Measurements from ENCODE around the gene RND3.
A peak's percentile ranks its signal among the peaks of the same experiment; 100 is the strongest.

Gene RND3

DNA sequence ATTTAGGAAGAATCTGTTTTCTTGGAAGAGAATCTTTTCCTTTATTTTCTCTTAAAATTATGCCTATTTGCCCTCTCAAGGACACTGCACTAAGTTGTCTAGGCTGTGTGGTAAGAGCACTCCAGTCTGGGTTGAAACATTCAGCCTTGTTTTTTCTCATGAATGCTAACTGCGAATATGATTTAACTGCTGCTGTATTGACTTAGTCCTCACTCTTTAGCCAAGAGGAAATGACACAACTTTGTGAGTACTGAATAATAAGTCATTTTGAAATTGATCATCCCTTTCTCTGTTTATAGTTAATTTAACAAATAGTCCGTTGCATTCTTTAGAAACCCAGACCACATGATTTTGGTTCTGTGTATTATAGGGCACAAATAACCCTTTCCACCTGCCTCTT lies 4.5 kb upstream of the RND3 start:
- no peaks in the 10 kb centered on the region for H3K27me3 ChIP-seq (ENCODE audit: control insufficient read depth, insufficient read depth, low read length)
- no peaks in the 10 kb centered on the region for H3K36me3 ChIP-seq (ENCODE audit: control insufficient read depth, insufficient read depth, low read length)
- no peaks in the 10 kb centered on the region for H3K9me3 ChIP-seq (ENCODE audit: control insufficient read depth, insufficient read depth, low read depth, low read length)
- no peaks in the 10 kb centered on the region for H3K4me1 ChIP-seq (ENCODE audit: control insufficient read depth, insufficient read depth, low read length)
- no peak overlapping the region for H3K9ac ChIP-seq (ENCODE audit: low read length)
- no peak overlapping the region for H3K27ac ChIP-seq (ENCODE audit: low read depth, low read length)
- no peak overlapping the region for H3K4me3 ChIP-seq (ENCODE audit: low read depth, low read length)

- no peaks in the 10 kb centered on the region for H3K4me1 ChIP-seq (ENCODE audit: control insufficient read depth, insufficient read depth, low read length)
- H3K4me3 ChIP-seq (ENCODE audit: low read depth, low read length) = no peak overlapping the region
- H3K36me3 ChIP-seq (ENCODE audit: control insufficient read depth, insufficient read depth, low read length) = no peaks in the 10 kb centered on the region
- H3K27me3 ChIP-seq (ENCODE audit: control insufficient read depth, insufficient read depth, low read length) = no peaks in the 10 kb centered on the region
- no peak overlapping the region for H3K9ac ChIP-seq (ENCODE audit: low read length)
- H3K9me3 ChIP-seq (ENCODE audit: control insufficient read depth, insufficient read depth, low read depth, low read length) = no peaks in the 10 kb centered on the region
- H3K27ac ChIP-seq (ENCODE audit: low read depth, low read length) = no peak overlapping the region
Measured at GRCh38 chr2:150491430-150491829, 4.0 kb upstream of the RND3 start.

GRCh38 chr2:150490466-150490865 lies 3.0 kb upstream of the RND3 start:
- no peaks in the 10 kb centered on the region for H3K9me3 ChIP-seq (ENCODE audit: control insufficient read depth, insufficient read depth, low read depth, low read length)
- H3K27me3 ChIP-seq (ENCODE audit: control insufficient read depth, insufficient read depth, low read length) = no peaks in the 10 kb centered on the region
- no peaks in the 10 kb centered on the region for H3K4me1 ChIP-seq (ENCODE audit: control insufficient read depth, insufficient read depth, low read length)
- H3K9ac ChIP-seq (ENCODE audit: low read length) = no peak overlapping the region
- H3K27ac ChIP-seq (ENCODE audit: low read depth, low read length) = no peak overlapping the region
- 0 out of 2 replicates have a peak, but pooled peaks cover 2% of the 10 kb centered on the region for H3K36me3 ChIP-seq (ENCODE audit: control insufficient read depth, insufficient read depth, low read length)
- no peak overlapping the region for H3K4me3 ChIP-seq (ENCODE audit: low read depth, low read length)

DNA sequence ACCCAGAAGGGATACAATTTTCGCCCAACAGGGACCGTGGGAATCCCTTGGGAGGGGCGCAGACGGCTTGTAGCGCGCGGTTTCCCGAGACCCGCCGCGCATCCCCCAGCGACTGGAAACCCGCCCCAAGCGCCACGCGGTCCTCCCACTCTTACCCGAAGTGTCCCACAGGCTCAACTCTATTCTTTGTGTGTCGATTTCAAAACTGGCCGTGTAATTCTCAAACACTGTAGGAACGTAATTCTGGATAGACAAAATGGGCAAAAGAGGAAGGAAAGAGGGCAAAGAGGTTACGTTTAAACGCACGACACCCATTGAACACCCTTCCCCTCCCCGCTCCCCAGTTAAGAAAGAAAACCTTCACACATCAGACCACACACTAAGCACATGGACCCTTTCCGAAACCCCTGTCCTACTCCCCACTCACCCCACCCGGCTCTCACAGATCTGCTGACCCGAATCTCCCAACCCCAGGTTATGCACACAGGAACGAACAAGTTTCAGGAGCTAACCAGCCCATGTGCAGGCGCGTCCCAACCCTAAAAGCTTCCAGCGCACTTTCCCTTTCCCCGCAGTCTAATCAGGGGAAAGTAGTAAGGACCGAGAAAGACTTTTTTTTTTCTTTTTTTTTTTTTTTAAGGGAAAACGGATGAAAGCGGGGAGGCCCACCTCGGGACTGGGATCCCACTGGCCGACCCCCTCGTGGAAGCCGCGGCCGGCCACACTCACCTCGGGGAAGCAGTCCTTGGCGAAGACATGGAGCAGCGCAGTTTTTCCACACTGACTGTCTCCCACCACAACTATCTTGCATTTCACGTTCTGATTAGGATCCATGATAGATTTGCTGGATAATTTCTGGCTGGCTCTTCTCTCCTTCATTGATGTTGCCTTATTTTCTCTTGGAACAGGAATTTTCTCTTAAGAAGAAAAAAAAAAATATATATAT lies 655 bp downstream of the RND3 start:
- H3K36me3 ChIP-seq (ENCODE audit: control insufficient read depth, insufficient read depth, low read length) = peaks cover 31% of the 10 kb centered on the region
- H3K27me3 ChIP-seq (ENCODE audit: control insufficient read depth, insufficient read depth, low read length) = no peaks in the 10 kb centered on the region
- peak overlapping the region; percentile 94 for H3K4me3 ChIP-seq (ENCODE audit: low read depth, low read length)
- H3K9ac ChIP-seq (ENCODE audit: low read length) = peak overlapping the region; percentile 93
- H3K9me3 ChIP-seq (ENCODE audit: control insufficient read depth, insufficient read depth, low read depth, low read length) = no peaks in the 10 kb centered on the region
- H3K4me1 ChIP-seq (ENCODE audit: control insufficient read depth, insufficient read depth, low read length) = peaks cover 23% of the 10 kb centered on the region
- peak overlapping the region; percentile 19; the same call in 1 of the 2 replicates for H3K27ac ChIP-seq (ENCODE audit: low read depth, low read length)

DNA sequence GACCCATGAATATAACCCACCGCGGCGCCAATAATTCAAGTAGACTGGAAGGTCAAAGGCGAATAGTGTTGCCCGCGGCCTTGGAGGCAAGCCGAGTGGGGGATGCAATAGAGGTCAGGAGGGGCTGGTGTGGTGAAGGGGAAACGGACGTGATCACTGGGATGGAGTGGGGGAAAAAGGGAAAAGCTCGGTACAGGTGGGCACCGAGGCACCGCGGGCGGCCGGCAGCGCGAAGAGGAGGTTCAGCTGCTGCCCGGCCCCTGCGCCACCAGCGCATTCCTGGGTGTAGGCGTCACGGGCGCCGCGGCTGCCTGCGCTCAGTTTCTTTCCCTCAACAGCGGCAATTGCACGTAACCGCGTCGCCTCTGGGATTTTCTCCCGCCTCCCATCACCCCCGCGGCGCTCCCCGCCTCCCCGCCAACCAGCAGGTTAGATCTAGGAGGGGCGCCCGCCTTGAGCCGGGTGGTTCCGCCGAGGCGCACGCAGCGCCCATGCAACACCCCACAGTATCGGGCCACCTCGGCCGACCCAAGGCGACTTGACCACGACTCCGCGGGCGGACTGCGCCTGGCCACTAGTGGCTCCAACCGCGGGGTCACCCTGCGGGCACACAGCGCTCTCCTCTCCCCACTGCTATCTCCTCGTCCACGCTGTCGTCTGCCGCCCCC lies 1.5 kb downstream of the RND3 start:
- peak overlapping the region; percentile 31; the same call in 1 of the 2 replicates for H3K27ac ChIP-seq (ENCODE audit: low read depth, low read length)
- peaks cover 24% of the 10 kb centered on the region for H3K4me1 ChIP-seq (ENCODE audit: control insufficient read depth, insufficient read depth, low read length)
- H3K4me3 ChIP-seq (ENCODE audit: low read depth, low read length) = peak overlapping the region; percentile 94
- H3K27me3 ChIP-seq (ENCODE audit: control insufficient read depth, insufficient read depth, low read length) = no peaks in the 10 kb centered on the region
- peak overlapping the region; percentile 93 for H3K9ac ChIP-seq (ENCODE audit: low read length)
- H3K36me3 ChIP-seq (ENCODE audit: control insufficient read depth, insufficient read depth, low read length) = peaks cover 39% of the 10 kb centered on the region
- H3K9me3 ChIP-seq (ENCODE audit: control insufficient read depth, insufficient read depth, low read depth, low read length) = no peaks in the 10 kb centered on the region

- H3K4me3 ChIP-seq (ENCODE audit: low read depth, low read length) = peak overlapping the region; percentile 94
- peak overlapping the region; percentile 31; the same call in 1 of the 2 replicates for H3K27ac ChIP-seq (ENCODE audit: low read depth, low read length)
Measured at GRCh38 chr2:150485114-150485870, 2.2 kb downstream of the RND3 start.

DNA sequence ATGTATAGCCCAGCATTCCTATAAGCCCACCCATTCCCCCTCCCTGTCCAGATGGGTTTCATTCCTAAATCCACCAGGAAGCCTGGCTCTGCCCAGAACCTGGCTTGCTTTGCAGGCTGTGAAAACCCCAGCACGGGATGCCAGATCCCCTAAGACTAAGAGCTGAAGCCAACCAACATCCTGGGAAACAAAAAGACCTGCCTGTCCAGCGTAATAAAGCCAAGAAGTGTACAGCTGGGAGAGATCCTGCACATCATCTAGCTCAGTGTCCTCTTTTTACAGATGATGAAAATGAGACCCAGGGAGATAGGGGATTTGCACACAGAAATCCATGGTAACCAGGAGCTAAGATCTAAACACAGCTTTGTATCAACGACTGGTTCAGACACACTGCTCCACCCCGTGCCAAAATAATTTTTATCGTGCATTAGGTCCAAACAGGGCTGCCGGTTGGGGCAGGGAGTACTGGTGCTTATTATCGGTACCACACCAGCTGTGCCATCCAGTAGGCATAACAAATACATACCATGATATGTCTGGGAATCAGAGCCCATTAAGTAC lies 2.9 kb downstream of the RND3 start:
- H3K27me3 ChIP-seq (ENCODE audit: control insufficient read depth, insufficient read depth, low read length) = no peaks in the 10 kb centered on the region
- H3K36me3 ChIP-seq (ENCODE audit: control insufficient read depth, insufficient read depth, low read length) = peaks cover 44% of the 10 kb centered on the region
- H3K27ac ChIP-seq (ENCODE audit: low read depth, low read length) = no peak overlapping the region
- peak overlapping the region; percentile 94 for H3K4me3 ChIP-seq (ENCODE audit: low read depth, low read length)
- H3K9ac ChIP-seq (ENCODE audit: low read length) = peak overlapping the region; percentile 93
- no peaks in the 10 kb centered on the region for H3K9me3 ChIP-seq (ENCODE audit: control insufficient read depth, insufficient read depth, low read depth, low read length)
- peaks cover 35% of the 10 kb centered on the region for H3K4me1 ChIP-seq (ENCODE audit: control insufficient read depth, insufficient read depth, low read length)

More at GRCh38 chr2:150485114-150485870, 2.2 kb downstream of the RND3 start:
- H3K36me3 ChIP-seq (ENCODE audit: control insufficient read depth, insufficient read depth, low read length) = peaks cover 44% of the 10 kb centered on the region
- H3K9ac ChIP-seq (ENCODE audit: low read length) = peak overlapping the region; percentile 93
- no peaks in the 10 kb centered on the region for H3K27me3 ChIP-seq (ENCODE audit: control insufficient read depth, insufficient read depth, low read length)
- H3K9me3 ChIP-seq (ENCODE audit: control insufficient read depth, insufficient read depth, low read depth, low read length) = no peaks in the 10 kb centered on the region
- H3K4me1 ChIP-seq (ENCODE audit: control insufficient read depth, insufficient read depth, low read length) = peaks cover 29% of the 10 kb centered on the region

GRCh38 chr2:150484006-150484405 lies 3.5 kb downstream of the RND3 start:
- H3K4me1 ChIP-seq (ENCODE audit: control insufficient read depth, insufficient read depth, low read length) = peaks cover 40% of the 10 kb centered on the region
- no peaks in the 10 kb centered on the region for H3K27me3 ChIP-seq (ENCODE audit: control insufficient read depth, insufficient read depth, low read length)
- peak overlapping the region; percentile 94 for H3K4me3 ChIP-seq (ENCODE audit: low read depth, low read length)
- no peak overlapping the region for H3K27ac ChIP-seq (ENCODE audit: low read depth, low read length)
- no peaks in the 10 kb centered on the region for H3K9me3 ChIP-seq (ENCODE audit: control insufficient read depth, insufficient read depth, low read depth, low read length)
- H3K36me3 ChIP-seq (ENCODE audit: control insufficient read depth, insufficient read depth, low read length) = peaks cover 44% of the 10 kb centered on the region
- H3K9ac ChIP-seq (ENCODE audit: low read length) = no peak overlapping the region

- H3K4me1 ChIP-seq (ENCODE audit: control insufficient read depth, insufficient read depth, low read length) = peaks cover 44% of the 10 kb centered on the region
Measured at GRCh38 chr2:150483532-150483931, 3.9 kb downstream of the RND3 start.

DNA sequence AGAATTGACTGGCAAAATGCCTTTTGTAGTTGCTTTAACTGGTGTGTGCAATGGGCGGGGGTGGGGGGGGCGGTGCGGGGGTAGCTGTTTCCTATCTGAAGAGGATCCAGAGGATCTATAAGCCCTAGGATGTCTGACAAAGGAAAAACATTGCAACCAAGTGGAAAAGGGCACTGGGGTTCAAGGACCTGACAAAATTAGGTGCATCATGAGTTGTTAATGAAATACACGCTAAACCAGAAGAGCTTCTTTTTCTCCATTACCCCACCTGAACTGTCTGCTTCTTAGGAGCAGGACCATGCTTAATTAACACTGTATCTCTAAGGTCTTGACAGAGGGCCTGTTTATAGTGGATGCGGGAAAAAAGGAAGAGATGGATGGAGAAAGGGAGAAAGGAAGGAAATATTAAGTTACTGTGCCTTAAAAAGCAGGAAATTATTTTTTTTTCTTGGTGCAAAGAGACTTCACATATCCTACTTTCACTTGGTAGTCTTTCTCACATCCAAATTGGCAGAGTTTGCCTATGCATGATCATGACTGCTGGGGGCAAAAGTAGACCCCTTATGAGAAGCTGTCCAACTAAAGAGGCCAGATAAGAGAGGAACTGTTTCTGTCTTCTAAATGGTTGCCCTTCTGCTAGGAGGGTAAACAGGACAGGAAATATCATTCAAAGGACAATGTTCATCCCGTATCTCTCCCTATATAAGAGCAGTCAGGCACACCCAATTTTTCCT lies 4.6 kb downstream of the RND3 start:
- Histone ChIP-seq H3K36me3 (ENCODE audit: control insufficient read depth, insufficient read depth, low read length) (peaks cover 44% of the 10 kb centered on the region), H3K27me3 (ENCODE audit: control insufficient read depth, insufficient read depth, low read length) (no peaks in the 10 kb centered on the region), H3K4me1 (ENCODE audit: control insufficient read depth, insufficient read depth, low read length) (peaks cover 51% of the 10 kb centered on the region), H3K4me3 (ENCODE audit: low read depth, low read length) (no peak overlapping the region), H3K9me3 (ENCODE audit: control insufficient read depth, insufficient read depth, low read depth, low read length) (no peaks in the 10 kb centered on the region), H3K9ac (ENCODE audit: low read length) (no peak overlapping the region), H3K27ac (ENCODE audit: low read depth, low read length) (no peak overlapping the region)

More at GRCh38 chr2:150483532-150483931, 3.9 kb downstream of the RND3 start:
- Histone ChIP-seq H3K9ac (ENCODE audit: low read length) (no peak overlapping the region), H3K36me3 (ENCODE audit: control insufficient read depth, insufficient read depth, low read length) (peaks cover 44% of the 10 kb centered on the region), H3K4me3 (ENCODE audit: low read depth, low read length) (no peak overlapping the region), H3K27ac (ENCODE audit: low read depth, low read length) (no peak overlapping the region), H3K27me3 (ENCODE audit: control insufficient read depth, insufficient read depth, low read length) (no peaks in the 10 kb centered on the region), H3K9me3 (ENCODE audit: control insufficient read depth, insufficient read depth, low read depth, low read length) (no peaks in the 10 kb centered on the region)

Data from HUES6 (cell line).